ENCODE results near the gene LRRC19.

DNA sequence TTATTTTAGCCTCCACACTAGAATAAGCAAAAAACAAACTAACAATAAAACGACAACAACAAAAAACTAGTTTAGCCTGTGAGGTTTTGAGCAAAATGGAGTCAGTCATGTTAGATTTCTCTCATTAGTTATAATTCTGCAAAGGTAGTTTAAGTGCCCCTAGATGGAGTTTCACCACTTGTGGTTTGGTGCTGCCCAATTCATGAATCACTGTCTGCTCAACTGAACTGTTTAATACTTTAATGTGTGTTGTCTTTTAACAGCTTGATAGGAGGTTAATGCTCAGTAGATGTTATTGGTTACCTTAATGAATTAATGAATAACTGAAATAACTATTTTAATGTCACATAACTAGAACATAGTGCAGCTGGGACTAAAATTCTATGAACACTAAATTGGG lies 55.0 kb downstream of the LRRC19 start:
- TF ChIP-seq, protein P1, sequence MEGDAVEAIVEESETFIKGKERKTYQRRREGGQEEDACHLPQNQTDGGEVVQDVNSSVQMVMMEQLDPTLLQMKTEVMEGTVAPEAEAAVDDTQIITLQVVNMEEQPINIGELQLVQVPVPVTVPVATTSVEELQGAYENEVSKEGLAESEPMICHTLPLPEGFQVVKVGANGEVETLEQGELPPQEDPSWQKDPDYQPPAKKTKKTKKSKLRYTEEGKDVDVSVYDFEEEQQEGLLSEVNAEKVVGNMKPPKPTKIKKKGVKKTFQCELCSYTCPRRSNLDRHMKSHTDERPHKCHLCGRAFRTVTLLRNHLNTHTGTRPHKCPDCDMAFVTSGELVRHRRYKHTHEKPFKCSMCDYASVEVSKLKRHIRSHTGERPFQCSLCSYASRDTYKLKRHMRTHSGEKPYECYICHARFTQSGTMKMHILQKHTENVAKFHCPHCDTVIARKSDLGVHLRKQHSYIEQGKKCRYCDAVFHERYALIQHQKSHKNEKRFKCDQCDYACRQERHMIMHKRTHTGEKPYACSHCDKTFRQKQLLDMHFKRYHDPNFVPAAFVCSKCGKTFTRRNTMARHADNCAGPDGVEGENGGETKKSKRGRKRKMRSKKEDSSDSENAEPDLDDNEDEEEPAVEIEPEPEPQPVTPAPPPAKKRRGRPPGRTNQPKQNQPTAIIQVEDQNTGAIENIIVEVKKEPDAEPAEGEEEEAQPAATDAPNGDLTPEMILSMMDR (IDR thresholded peaks at IDR 0.05), result no peak
- TF ChIP-seq POLR2A (IDR thresholded peaks at IDR 0.05), result no peak
